Stimulated activated naive CD8-positive, alpha-beta T cell treated with anti-CD3 and anti-CD28 coated beads, Interleukin-15, amount 100 ng/mL, for 72 hours (primary cell): Measurements from ENCODE around the gene NDRG2.
"Not testable (repeated sequence)": the region's sequence is repeated elsewhere in the genome, so short reads cannot be mapped to it uniquely, and the experiment has no call there.

ENCODE experiments used
- ATAC-seq: fragments of 150-1000 bp; cut with Tn5 transposase; 2 replicates; pipeline ENCODE4 v1.10.0; 2021; ENCODE audit warnings: mild to moderate bottlenecking, moderate library complexity
- DNase-seq, 2 donors: peaks; one replicate each; pipeline ENCODE4 v3.0.0; 2021 to 2022
- H3K27ac Mint-ChIP-seq, 2 donors: one replicate each; pipeline ENCODE4 v1.8.0; 2022; ENCODE audit warnings: mild to moderate bottlenecking in 2 of 2, mixed read lengths in 2 of 2, moderate library complexity in 2 of 2
- H3K27me3 Mint-ChIP-seq: one replicate; pipeline ENCODE4 v1.8.0; 2022; ENCODE audit warnings: mixed read lengths
- H3K4me1 Mint-ChIP-seq: one replicate; pipeline ENCODE4 v1.8.0; 2022; ENCODE audit warnings: mild to moderate bottlenecking, mixed read lengths
- H3K4me3 Mint-ChIP-seq, 2 donors: one replicate each; pipeline ENCODE4 v1.8.0; 2022; ENCODE audit warnings: mild to moderate bottlenecking in 2 of 2, mixed read lengths in 2 of 2, moderate library complexity in 1 of 2
- H3K9me3 Mint-ChIP-seq, 2 donors: one replicate each; pipeline ENCODE4 v1.8.0; 2022; ENCODE audit warnings: mixed read lengths in 2 of 2

The NDRG2 gene

GRCh38 chr14:21011136-21011535 lies 13.7 kb downstream of the NDRG2 start:
- DNase-seq (no peak), ATAC-seq (no peak)
- peaks cover 35% of the 10 kb centered on the region for H3K27me3 Mint-ChIP-seq
- H3K27ac Mint-ChIP-seq: no peak overlapping the region
- no peaks in the 10 kb centered on the region for H3K9me3 Mint-ChIP-seq
- no peaks in the 10 kb centered on the region for H3K4me1 Mint-ChIP-seq
- H3K4me3 Mint-ChIP-seq: no peak overlapping the region

DNA sequence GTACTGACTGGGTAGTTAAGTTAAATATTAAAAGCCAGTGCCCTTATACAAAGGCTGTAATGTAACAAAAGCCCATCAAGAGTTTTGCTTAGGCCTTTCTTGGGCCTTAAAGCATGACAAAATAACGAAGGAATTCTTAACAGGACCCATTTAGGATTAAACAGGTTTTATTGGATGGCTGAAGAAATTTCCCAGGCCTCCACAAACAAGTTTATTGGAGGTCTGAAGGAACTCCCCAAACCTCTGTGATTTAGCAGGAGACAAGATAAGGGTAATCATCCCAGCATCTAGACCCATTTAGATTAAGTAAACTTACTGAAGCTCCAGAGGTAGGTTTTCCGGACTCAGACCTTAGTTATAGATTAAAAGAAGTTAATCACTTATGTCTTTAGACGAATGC lies 15.1 kb downstream of the NDRG2 start:
- ATAC-seq, H3K4me3 Mint-ChIP-seq, H3K4me1 Mint-ChIP-seq, H3K9me3 Mint-ChIP-seq, DNase-seq, H3K27ac Mint-ChIP-seq: not testable (repeated sequence)
- peaks cover 35% of the 10 kb centered on the region for H3K27me3 Mint-ChIP-seq

DNA sequence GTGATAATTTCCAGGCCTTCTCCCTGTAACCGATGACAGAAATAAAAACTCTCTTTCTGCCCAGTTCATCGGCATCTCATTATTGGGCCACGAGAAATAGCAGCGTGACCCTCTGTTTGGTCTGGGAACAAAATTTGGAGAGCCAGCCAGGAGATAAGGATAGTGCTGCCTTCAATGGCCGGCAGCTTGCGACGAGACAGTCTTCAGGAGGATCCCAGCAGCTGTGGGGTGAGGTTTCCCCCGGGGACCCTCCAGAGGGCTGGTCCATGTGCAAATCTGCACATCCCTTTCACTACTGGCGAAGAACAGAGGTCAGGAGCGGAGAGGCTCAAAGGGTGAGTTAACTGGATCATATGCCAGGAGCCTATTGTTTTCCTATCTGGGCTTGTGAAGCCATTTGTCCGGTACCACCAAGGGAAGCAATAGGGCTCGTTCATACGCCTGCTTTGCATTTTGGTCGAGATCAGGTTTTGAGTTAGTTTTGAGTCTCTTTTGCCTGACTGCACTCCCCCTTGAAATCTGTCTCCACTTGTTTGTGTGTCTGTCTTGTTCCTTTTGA lies 21.0 kb downstream of the NDRG2 start:
- ATAC-seq (no peak), DNase-seq (no peak)
- Mint-ChIP-seq H3K27ac (no peak overlapping the region), H3K4me1 (no peaks in the 10 kb centered on the region), H3K9me3 (no peaks in the 10 kb centered on the region), H3K27me3 (no peaks in the 10 kb centered on the region), H3K4me3 (no peak overlapping the region)

DNA sequence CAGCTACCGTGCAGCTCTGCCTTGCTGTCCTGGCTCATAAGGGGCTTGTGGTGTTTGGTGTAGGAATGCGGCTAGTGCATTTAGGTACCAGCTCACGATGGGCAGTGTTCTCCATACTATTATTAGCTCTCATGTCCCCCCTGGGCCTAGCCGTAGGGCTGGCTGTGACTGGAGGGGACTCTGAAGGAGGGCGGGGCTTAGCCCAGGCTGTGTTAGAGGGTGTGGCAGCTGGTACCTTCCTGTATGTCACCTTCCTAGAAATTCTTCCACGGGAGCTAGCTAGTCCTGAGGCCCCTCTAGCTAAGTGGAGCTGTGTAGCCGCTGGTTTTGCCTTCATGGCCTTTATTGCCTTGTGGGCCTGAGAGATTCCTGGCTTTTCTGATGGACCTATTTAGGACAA lies 23.6 kb downstream of the NDRG2 start:
- Mint-ChIP-seq H3K27me3 (no peaks in the 10 kb centered on the region), H3K4me1 (peaks cover 5% of the 10 kb centered on the region), H3K4me3 (no peak overlapping the region), H3K9me3 (no peaks in the 10 kb centered on the region), H3K27ac (no peak overlapping the region)
- DNase-seq: no peak
- ATAC-seq: no peak

DNA sequence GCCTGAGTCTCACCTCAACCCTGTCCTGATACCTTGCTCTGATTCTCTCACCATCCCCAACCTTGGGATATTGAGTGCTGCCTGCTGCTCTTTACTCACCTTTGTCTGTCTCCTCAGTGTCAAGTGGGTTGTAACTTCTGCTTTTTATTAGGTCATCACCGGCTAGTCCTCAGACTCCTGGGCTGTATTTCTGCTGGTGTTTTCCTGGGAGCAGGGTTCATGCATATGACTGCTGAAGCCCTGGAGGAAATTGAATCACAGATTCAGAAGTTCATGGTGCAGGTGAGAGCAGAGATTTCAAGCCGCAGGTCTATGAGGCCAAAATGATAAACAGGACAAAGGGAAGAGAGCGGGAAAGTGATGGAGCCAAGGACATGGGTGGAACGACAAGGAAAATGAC lies 25.3 kb downstream of the NDRG2 start:
- Mint-ChIP-seq H3K27ac (no peak overlapping the region), H3K4me1 (peaks cover 15% of the 10 kb centered on the region), H3K27me3 (no peaks in the 10 kb centered on the region), H3K9me3 (no peaks in the 10 kb centered on the region), H3K4me3 (no peak overlapping the region)
- DNase-seq: no peak
- peak; percentile 9 for ATAC-seq

DNA sequence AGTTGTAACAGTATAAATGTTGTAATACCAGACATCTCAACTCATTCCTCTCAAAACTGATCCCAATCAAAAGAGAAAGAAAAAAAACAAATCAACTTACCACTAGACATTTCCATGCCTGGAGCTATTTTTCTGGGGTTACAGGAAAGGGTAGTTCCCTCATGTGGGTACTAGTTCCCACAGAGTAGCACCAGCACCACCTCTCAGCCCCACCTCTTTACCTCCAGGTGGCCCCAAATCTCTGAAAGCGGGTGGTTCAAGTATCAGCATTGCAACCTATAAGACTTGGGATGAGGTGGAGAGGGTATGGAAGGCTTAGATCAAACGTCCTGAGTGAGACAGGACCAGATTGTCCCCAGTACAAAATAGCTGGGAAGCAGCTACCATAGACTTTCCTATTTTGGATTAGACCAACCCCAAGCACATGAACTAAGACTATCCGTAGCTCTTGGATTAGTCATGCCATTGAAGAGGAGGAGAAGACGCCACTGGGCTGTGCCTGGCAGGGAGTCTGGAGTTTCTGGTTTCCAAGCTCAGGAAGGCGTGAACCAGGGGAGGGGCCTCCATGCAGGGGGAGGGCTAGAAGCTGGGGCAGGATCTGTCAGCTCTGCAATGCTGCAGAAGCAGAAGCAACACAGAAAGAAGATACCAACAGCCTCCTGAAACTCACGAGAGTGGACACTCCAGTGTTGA lies 26.0 kb downstream of the NDRG2 start, which contains the start of gene SLC39A2:
SLC39A2 (plus strand) TSS at position 620 of the 693 bp plus-strand sequence. CDS start 154 bp downstream, outside the sequence.
- no peak for DNase-seq
- peak; percentile 20 for ATAC-seq
- H3K27me3 Mint-ChIP-seq: no peaks in the 10 kb centered on the region
- no peaks in the 10 kb centered on the region for H3K9me3 Mint-ChIP-seq
- peaks cover 15% of the 10 kb centered on the region for H3K4me1 Mint-ChIP-seq
- no peak within 1 kb of the TSS for H3K4me3 Mint-ChIP-seq
- peak within 1 kb of the TSS in 1 of 2 donors; percentile 56 for H3K27ac Mint-ChIP-seq

DNA sequence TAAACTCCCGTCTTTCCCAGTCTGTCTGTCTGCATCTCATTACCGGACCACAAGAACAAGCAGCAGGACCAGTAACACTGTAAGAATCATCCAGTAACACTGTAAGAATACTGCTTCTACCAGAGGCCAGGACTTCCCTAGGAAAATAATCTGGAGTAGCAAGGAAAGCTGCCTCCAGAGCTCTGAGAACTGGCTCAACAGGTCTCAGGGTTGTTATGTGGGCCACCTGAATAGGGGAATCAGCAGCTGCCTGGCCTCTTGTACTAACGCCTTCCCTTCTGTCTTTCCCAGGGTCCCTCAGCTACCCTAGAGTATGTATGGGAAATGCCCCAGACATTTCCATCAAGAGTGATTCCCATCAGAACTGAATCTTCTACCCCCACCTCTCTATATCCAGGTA lies 26.7 kb downstream of the NDRG2 start:
- DNase-seq: no peak
- H3K4me1 Mint-ChIP-seq: peaks cover 15% of the 10 kb centered on the region
- no peak overlapping the region for H3K4me3 Mint-ChIP-seq
- H3K27me3 Mint-ChIP-seq: no peaks in the 10 kb centered on the region
- H3K27ac Mint-ChIP-seq: peak overlapping the region in 1 of 2 donors; percentile 56
- no peak for ATAC-seq
- no peaks in the 10 kb centered on the region for H3K9me3 Mint-ChIP-seq

DNA sequence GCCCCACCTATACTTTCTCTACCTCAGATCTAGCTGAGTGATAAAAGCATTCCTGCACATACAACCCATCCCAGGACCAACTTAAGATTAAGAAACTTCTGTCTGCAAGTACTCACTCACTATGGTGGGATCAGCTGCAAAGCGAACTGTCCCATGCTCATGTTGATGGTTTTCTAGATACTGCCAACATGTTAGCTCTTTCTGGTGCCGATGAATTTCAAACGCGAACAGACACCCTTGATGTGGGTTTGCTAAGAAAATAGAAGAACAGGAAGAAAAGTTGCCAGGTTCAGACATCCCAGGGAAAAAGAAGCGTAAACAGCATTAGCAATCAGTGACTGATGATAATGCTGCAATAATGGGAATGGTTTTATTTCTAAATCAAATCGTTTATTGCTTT lies 27.3 kb downstream of the NDRG2 start:
- H3K4me1 Mint-ChIP-seq: peaks cover 15% of the 10 kb centered on the region
- no peak for DNase-seq
- H3K4me3 Mint-ChIP-seq: no peak overlapping the region
- H3K9me3 Mint-ChIP-seq: no peaks in the 10 kb centered on the region
- no peak overlapping the region for H3K27ac Mint-ChIP-seq
- no peak for ATAC-seq
- H3K27me3 Mint-ChIP-seq: no peaks in the 10 kb centered on the region

- DNase-seq (no peak), ATAC-seq (no peak)
- Mint-ChIP-seq H3K27ac (no peak overlapping the region), H3K9me3 (no peaks in the 10 kb centered on the region), H3K4me1 (peaks cover 18% of the 10 kb centered on the region), H3K4me3 (no peak overlapping the region), H3K27me3 (no peaks in the 10 kb centered on the region)
These were observed 27.7 kb downstream of the NDRG2 start for GRCh38 chr14:20997115-20997514.

DNA sequence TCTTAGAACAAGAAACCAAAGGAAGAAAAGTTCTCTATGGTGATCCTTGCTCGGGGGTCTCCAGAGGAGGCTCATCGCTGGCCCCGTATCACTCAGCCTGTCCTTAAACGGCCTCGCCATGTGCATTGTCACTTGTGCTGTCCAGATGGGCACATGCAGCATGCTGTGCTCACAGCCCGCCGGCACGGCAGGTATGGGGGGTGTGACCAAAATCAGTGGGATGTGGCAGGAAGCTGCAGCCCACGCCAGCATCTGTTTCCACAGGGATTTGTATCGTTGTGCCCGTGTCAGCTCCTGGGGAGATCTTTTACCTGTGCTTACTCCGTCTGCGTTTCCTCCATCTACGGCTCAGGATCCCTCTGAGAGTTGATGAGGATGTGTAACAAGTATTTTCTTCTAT lies 28.3 kb downstream of the NDRG2 start:
- ATAC-seq (no peak), DNase-seq (no peak)
- peaks cover 24% of the 10 kb centered on the region for H3K4me1 Mint-ChIP-seq
- H3K27ac Mint-ChIP-seq: no peak overlapping the region
- no peak overlapping the region for H3K4me3 Mint-ChIP-seq
- H3K9me3 Mint-ChIP-seq: no peaks in the 10 kb centered on the region
- H3K27me3 Mint-ChIP-seq: no peaks in the 10 kb centered on the region

- ATAC-seq (peak; percentile 98), DNase-seq (peak; percentile 87 to 91)
- Mint-ChIP-seq H3K9me3 (no peaks in the 10 kb centered on the region), H3K27me3 (no peaks in the 10 kb centered on the region), H3K4me1 (peaks cover 44% of the 10 kb centered on the region), H3K27ac (peak within 1 kb of the TSS; percentile 94 to 96), H3K4me3 (peak within 1 kb of the TSS; percentile 95 to 96)
These were observed 34.9 kb downstream of the NDRG2 start, which contains the start of gene METTL17 for GRCh38 chr14:20989787-20990600. TSS of gene METTL17 (plus strand) at chr14:20989980. CDS start at chr14:20990003, 23 bp downstream.

GRCh38 chr14:20989471-20989786 lies 35.4 kb downstream of the NDRG2 start:
- no peaks in the 10 kb centered on the region for H3K27me3 Mint-ChIP-seq
- DNase-seq (no peak), ATAC-seq (no peak)
- H3K4me1 Mint-ChIP-seq: peaks cover 41% of the 10 kb centered on the region
- peak overlapping the region; percentile 94 to 96 for H3K27ac Mint-ChIP-seq
- H3K9me3 Mint-ChIP-seq: no peaks in the 10 kb centered on the region
- peak overlapping the region; percentile 95 to 96 for H3K4me3 Mint-ChIP-seq

GRCh38 chr14:20988717-20989470 lies 36.0 kb downstream of the NDRG2 start:
- DNase-seq (no peak), ATAC-seq (no peak)
- Mint-ChIP-seq H3K9me3 (no peaks in the 10 kb centered on the region), H3K4me1 (peaks cover 41% of the 10 kb centered on the region), H3K27me3 (no peaks in the 10 kb centered on the region), H3K4me3 (peak overlapping the region in 1 of 2 donors; percentile 45), H3K27ac (no peak overlapping the region)

- H3K27ac Mint-ChIP-seq: no peak overlapping the region
- H3K9me3 Mint-ChIP-seq: no peaks in the 10 kb centered on the region
- H3K4me1 Mint-ChIP-seq: peaks cover 35% of the 10 kb centered on the region
- no peak overlapping the region for H3K4me3 Mint-ChIP-seq
- DNase-seq (no peak), ATAC-seq (no peak)
- no peaks in the 10 kb centered on the region for H3K27me3 Mint-ChIP-seq
These were observed 38.0 kb downstream of the NDRG2 start for GRCh38 chr14:20986811-20987210.

- not testable (repeated sequence) for H3K4me3 Mint-ChIP-seq, DNase-seq, H3K27ac Mint-ChIP-seq, H3K27me3 Mint-ChIP-seq, ATAC-seq, H3K9me3 Mint-ChIP-seq
- H3K4me1 Mint-ChIP-seq: peaks cover 24% of the 10 kb centered on the region
These were observed 39.2 kb downstream of the NDRG2 start for GRCh38 chr14:20985650-20986049.
